ENCODE results near the gene INTS12.
"Not testable (repeated sequence)": the region's sequence is repeated elsewhere in the genome, so short reads cannot be mapped to it uniquely, and the experiment has no call there.

INTS12 gene

DNA sequence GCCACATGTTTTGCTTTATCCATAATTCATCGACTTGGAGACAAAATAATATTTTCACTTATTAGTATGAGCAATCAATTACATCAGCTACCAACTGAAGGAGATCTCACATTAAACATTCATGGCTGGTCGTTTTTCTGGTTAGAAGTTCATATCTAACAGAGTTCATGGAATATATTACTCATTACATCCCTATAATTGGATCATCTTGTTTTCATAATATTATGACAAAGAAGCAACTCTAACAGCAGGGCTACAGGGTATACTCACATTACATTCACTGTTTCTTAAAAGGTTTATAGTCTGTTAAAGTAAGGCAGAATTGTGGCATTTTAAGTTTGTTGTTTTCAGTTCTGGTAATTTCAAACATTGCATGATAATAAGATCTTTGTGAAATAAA is 33.1 kb upstream of the INTS12 start:
- no peak overlapping the region for H3K27ac ChIP-seq
- H3K27me3 ChIP-seq: no peaks in the 10 kb centered on the region
- TF ChIP-seq, protein P1, sequence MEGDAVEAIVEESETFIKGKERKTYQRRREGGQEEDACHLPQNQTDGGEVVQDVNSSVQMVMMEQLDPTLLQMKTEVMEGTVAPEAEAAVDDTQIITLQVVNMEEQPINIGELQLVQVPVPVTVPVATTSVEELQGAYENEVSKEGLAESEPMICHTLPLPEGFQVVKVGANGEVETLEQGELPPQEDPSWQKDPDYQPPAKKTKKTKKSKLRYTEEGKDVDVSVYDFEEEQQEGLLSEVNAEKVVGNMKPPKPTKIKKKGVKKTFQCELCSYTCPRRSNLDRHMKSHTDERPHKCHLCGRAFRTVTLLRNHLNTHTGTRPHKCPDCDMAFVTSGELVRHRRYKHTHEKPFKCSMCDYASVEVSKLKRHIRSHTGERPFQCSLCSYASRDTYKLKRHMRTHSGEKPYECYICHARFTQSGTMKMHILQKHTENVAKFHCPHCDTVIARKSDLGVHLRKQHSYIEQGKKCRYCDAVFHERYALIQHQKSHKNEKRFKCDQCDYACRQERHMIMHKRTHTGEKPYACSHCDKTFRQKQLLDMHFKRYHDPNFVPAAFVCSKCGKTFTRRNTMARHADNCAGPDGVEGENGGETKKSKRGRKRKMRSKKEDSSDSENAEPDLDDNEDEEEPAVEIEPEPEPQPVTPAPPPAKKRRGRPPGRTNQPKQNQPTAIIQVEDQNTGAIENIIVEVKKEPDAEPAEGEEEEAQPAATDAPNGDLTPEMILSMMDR (IDR thresholded peaks at IDR 0.05): no peak
- H3K36me3 ChIP-seq: peaks cover 7 to 21% (median 8%) of the 10 kb centered on the region in 3 donors
- peaks cover 0 to 7% (median 3%) of the 10 kb centered on the region in 3 donors for H3K9me3 ChIP-seq
- H3K4me3 ChIP-seq: no peak overlapping the region
- DNase-seq: no peak
- intact Hi-C loops (cut with DNase I; ENCODE audit: low total_unique reads): no loop called here
- H3K4me1 ChIP-seq: no peaks in the 10 kb centered on the region

DNA sequence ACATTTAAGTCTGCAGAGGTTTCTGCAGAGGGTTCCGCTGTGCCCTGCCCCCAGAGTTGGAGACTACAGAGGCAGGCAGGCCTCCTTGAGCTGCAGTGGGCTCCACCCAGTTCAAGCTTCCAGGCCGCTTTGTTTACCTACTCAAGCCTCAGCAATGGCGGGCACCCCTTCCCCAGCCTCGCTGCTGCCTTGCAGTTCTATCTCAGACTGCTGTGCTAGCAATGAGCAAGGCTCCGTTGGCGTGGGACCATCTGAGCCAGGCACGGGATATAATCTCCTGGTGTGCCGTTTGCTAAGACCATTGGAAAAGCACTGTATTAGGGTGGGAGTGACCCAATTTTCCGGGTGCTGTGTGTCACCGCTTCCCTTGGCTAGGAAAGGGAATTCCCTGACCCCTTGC is 26.7 kb upstream of the INTS12 start:
- DNase-seq; intact Hi-C loops (cut with DNase I; ENCODE audit: low total_unique reads); H3K27me3 ChIP-seq; H3K4me3 ChIP-seq; H3K27ac ChIP-seq; H3K4me1 ChIP-seq: not testable (repeated sequence)
- H3K36me3 ChIP-seq: peaks cover 21 to 37% (median 31%) of the 10 kb centered on the region in 3 donors
- peaks cover 0 to 20% (median 9%) of the 10 kb centered on the region in 3 donors for H3K9me3 ChIP-seq

DNA sequence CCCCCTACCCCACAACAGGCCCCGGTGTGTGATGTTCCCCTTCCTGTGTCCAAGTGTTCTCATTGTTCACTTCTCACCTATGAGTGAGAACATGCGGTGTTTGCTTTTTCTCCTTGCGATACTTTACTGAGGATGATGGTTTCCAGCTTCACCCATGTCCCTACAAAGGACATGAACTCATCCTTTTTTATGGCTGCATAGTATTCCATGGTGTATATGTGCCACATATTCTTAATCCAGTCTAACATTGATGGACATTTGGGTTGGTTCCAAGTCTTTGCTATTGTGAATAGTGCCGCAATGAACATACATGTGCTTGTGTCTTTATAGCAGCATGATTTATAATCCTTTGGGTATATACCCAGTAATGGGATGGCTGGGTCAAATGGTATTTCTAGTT is 21.4 kb upstream of the INTS12 start:
- H3K27ac ChIP-seq; H3K9me3 ChIP-seq; H3K27me3 ChIP-seq; H3K4me3 ChIP-seq; H3K4me1 ChIP-seq; DNase-seq; intact Hi-C loops (cut with DNase I; ENCODE audit: low total_unique reads): not testable (repeated sequence)
- peaks cover 11 to 19% (median 19%) of the 10 kb centered on the region in 3 donors for H3K36me3 ChIP-seq

DNA sequence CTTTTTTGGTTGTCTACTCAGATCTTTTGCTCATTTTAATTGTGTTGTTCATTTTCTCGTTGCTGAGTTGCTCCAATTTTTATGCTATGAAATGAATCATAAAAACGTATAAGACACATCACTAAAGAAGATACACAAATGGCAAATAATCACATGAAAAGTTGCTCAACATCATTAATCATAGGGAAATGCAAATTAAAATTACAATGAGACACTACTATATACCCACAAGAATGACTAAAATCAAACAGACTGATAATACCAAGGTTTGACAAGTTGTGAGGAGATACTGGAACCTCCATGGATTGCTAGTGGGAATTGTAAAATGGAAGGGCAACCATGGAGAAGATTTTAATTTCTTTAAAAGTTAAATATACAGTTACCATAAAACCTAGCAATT is 17.1 kb upstream of the INTS12 start:
- H3K36me3 ChIP-seq: peaks cover 6 to 11% (median 10%) of the 10 kb centered on the region in 3 donors
- no peaks in the 10 kb centered on the region for H3K4me1 ChIP-seq
- H3K4me3 ChIP-seq: no peak overlapping the region
- no peak overlapping the region for H3K27ac ChIP-seq
- intact Hi-C loops (cut with DNase I; ENCODE audit: low total_unique reads): no loop called here
- H3K27me3 ChIP-seq: no peaks in the 10 kb centered on the region
- no peak for DNase-seq
- TF ChIP-seq, protein P1 (IDR thresholded peaks at IDR 0.05): no peak
- H3K9me3 ChIP-seq: no peaks in the 10 kb centered on the region

DNA sequence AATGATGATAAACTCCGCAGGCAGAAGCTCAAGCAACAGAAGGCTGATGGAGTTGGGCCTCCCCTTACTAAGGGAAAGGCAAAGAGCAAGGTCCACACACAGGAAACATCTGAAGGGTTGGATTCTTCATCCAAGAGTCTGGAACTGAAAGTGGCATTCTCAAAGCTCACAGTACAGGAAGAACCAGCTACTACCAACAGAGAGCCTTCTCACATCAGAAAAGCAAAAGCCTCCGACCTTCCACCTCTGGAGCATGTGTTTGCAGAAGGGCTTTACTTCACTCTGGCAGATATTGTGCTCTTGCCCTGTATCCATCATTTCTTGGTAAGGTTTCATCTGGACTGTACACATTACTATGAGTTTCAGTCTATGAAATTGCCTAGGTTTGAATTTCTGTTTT is 10.7 kb upstream of the INTS12 start:
- Histone ChIP-seq H3K36me3 (peaks cover 0 to 13% (median 0%) of the 10 kb centered on the region in 3 donors), H3K4me3 (no peak overlapping the region), H3K27ac (no peak overlapping the region), H3K4me1 (peaks cover 0 to 2% (median 0%) of the 10 kb centered on the region in 4 donors), H3K9me3 (no peaks in the 10 kb centered on the region), H3K27me3 (no peaks in the 10 kb centered on the region)
- intact Hi-C loops (cut with DNase I; ENCODE audit: low total_unique reads): loop anchor here (10.0 kb wide), 1 partner anchor 564 kb away; no protein-coding TSS in a partner anchor
- TF ChIP-seq, protein P1 (IDR thresholded peaks at IDR 0.05): no peak
- DNase-seq: no peak

DNA sequence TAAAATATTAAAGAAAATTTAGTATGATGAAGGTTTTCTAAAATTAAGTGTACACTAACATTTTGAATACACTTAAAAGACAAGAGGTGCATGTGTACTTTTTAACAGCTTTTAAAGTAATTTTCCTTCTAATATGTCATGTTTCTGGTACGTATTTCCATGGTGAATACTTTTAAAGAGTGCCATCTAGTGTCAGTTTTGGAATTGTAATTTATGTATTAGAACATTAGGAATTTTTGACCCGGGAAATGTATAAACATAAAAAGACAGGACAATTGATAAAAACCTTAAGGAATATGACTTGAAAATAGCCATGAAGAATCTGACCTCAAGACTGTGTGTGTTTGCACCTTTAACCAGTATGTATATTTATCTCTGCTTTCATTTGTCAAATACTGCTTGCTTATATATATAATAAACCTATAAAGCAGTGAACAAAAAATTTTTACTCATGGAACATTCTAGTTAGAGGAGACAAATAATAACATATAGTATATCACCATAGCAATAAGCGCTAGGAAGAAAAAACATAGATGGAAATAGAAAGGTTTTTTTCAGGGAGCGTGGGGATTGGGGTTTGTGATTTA is 7.3 kb upstream of the INTS12 start:
- intact Hi-C loops (cut with DNase I; ENCODE audit: low total_unique reads): loop anchor here (10.0 kb wide), 1 partner anchor 561 kb away; no protein-coding TSS in a partner anchor
- TF ChIP-seq, protein P1 (IDR thresholded peaks at IDR 0.05): peak; percentile 41
- Histone ChIP-seq H3K4me1 (peaks cover 0 to 6% (median 0%) of the 10 kb centered on the region in 4 donors), H3K27ac (no peak overlapping the region), H3K36me3 (peaks cover 0 to 13% (median 0%) of the 10 kb centered on the region in 3 donors), H3K27me3 (no peaks in the 10 kb centered on the region), H3K4me3 (no peak overlapping the region), H3K9me3 (no peaks in the 10 kb centered on the region)
- no peak for DNase-seq
